HG03571 (cell line): Measurements from ENCODE around the gene POU2F3.
A peak's percentile ranks its signal among the peaks of the same experiment; 100 is the strongest.

Experiments used
- ATAC-seq: cut with Tn5 transposase; IDR thresholded peaks from one replicate; pipeline ENCODE4 v1.9.1; 2021; ENCODE audit not compliant: unreplicated experiment

Gene POU2F3

GRCh38 chr11:120210626-120211521 is 29.1 kb upstream of the POU2F3 start, which contains the start of gene OAF:
OAF (plus strand) TSS chr11:120211032; CDS start chr11:120211280, 248 bp downstream.
- ATAC-seq = peak; percentile 74

- no peak for ATAC-seq
Observed at GRCh38 chr11:120211522-120212258, 28.2 kb upstream of the POU2F3 start.

GRCh38 chr11:120212259-120212878 is 27.6 kb upstream of the POU2F3 start:
- ATAC-seq = no peak

- ATAC-seq = no peak
Observed at GRCh38 chr11:120212926-120213325, 27.0 kb upstream of the POU2F3 start.

GRCh38 chr11:120214581-120214980 is 25.4 kb upstream of the POU2F3 start:
- ATAC-seq = no peak

- ATAC-seq = no peak
Observed at GRCh38 chr11:120215634-120216033, 24.3 kb upstream of the POU2F3 start.

GRCh38 chr11:120216426-120217102 is 23.4 kb upstream of the POU2F3 start:
- ATAC-seq = no peak

GRCh38 chr11:120217526-120217925 is 22.4 kb upstream of the POU2F3 start:
- no peak for ATAC-seq

GRCh38 chr11:120217941-120218694 is 21.8 kb upstream of the POU2F3 start:
- ATAC-seq = no peak

GRCh38 chr11:120218695-120219033 is 21.3 kb upstream of the POU2F3 start:
- ATAC-seq = no peak

- no peak for ATAC-seq
Observed at GRCh38 chr11:120219232-120219937, 20.6 kb upstream of the POU2F3 start.

- no peak for ATAC-seq
Observed at GRCh38 chr11:120219938-120220746, 19.8 kb upstream of the POU2F3 start.

GRCh38 chr11:120220747-120221037 is 19.2 kb upstream of the POU2F3 start:
- no peak for ATAC-seq

GRCh38 chr11:120221115-120221752 is 18.7 kb upstream of the POU2F3 start:
- no peak for ATAC-seq

GRCh38 chr11:120222916-120223315 is 17.0 kb upstream of the POU2F3 start:
- no peak for ATAC-seq

GRCh38 chr11:120223793-120224192 is 16.1 kb upstream of the POU2F3 start:
- ATAC-seq = no peak

GRCh38 chr11:120224361-120224760 is 15.6 kb upstream of the POU2F3 start:
- ATAC-seq = no peak

- ATAC-seq = no peak
Observed at GRCh38 chr11:120224972-120225909, 14.7 kb upstream of the POU2F3 start.
